A549 (cell line): ENCODE results near the gene POPDC3. TPM values are rescaled to one million over a fixed set of nuclear protein-coding genes. Genes with fewer than 3 reads are reported as not detected.

Experiments
- ATAC-seq, 2 experiments: fragments of 200-7000 bp in 1 of 2; fragments of >200 bp in 1 of 2; cut with Nextera tagmentation in 1 of 2; cut with Tn5 transposase in 1 of 2; 3 replicates each; pipeline versions ENCODE4 v1.8.0 to v1.9.1; 2018 to 2020; ENCODE audit warnings: mild to moderate bottlenecking in 1 of 2, moderate library complexity in 1 of 2
- CTCF ChIA-PET: fragments of 300-600 bp; sonication (Branson Sonifier 250); formaldehyde crosslinking; extraction: SDS; loops from one replicate; lab custom pipeline; 2021; ENCODE audit warnings: antibody characterized with exemption, inconsistent platforms; lab: Yijun Ruan, JAX
- POLR2A ChIA-PET: fragments of 350-600 bp; formaldehyde crosslinking; extraction: SDS; loops from one replicate; lab custom pipeline; 2021; ENCODE audit warnings: antibody characterized with exemption, inconsistent platforms; lab: Yijun Ruan, JAX
- DNase-seq, 2 experiments: peaks; one replicate each; pipeline versions ENCODE4 v3.0.0 to v3.0.0-alpha.2; 2011 to 2016; ENCODE audit warnings: low read depth in 1 of 2, low spot score in 1 of 2
- FAIRE-seq: peaks from 2 replicates; lab custom pipeline; 2011; peaks lifted over from hg19 to GRCh38; lab: Jason Lieb, UNC
- H3K27ac ChIP-seq, 2 experiments: fragments of >200 bp; sonication (Bioruptor Twin); formaldehyde crosslinking; 3 replicates each; pipeline ENCODE4 v1.5.1; 2016 to 2017
- H3K4me1 ChIP-seq: fragments of >200 bp; sonication (Bioruptor Twin); formaldehyde crosslinking; 3 replicates; pipeline ENCODE4 v1.6.1; 2016
- H3K4me2 ChIP-seq: fragments of >200 bp; sonication (Bioruptor Twin); formaldehyde crosslinking; 3 replicates; pipeline ENCODE4 v1.6.1; 2016
- H3K4me3 ChIP-seq: fragments of >200 bp; sonication (Bioruptor Twin); formaldehyde crosslinking; 3 replicates; pipeline ENCODE4 v1.5.1; 2016
- H3K9me3 ChIP-seq: fragments of >200 bp; sonication (Bioruptor Twin); formaldehyde crosslinking; 3 replicates; pipeline ENCODE4 v1.6.1; 2016
- ATOH8 ChIP-seq: fragments of 250-450 bp; sonication (Bioruptor Pico); IDR thresholded peaks from 2 replicates; pipeline ENCODE4 v1.5.0; 2020; ENCODE audit warnings: low read depth, mild to moderate bottlenecking, moderate library complexity
- BCL3 ChIP-seq: fragments of >200 bp; sonication (Bioruptor Twin); formaldehyde crosslinking; IDR thresholded peaks from 3 replicates; pipeline ENCODE4 v1.6.1; 2016
- BHLHE40 ChIP-seq: IDR thresholded peaks from 2 replicates; pipeline ENCODE4 v1.6.1; 2012; ENCODE audit warnings: low read depth, low read length, inconsistent platforms
- CBX2 ChIP-seq: fragments of 200-600 bp; sonication (generic); IDR thresholded peaks from 2 replicates; pipeline ENCODE4 v1.6.1; 2016; ENCODE audit warnings: low read depth, mild to moderate bottlenecking, borderline replicate concordance
- CHD2 ChIP-seq: fragments of 150-350 bp; IDR thresholded peaks from 2 replicates; pipeline ENCODE4 v1.6.1; 2014; ENCODE audit warnings: low read length; ENCODE audit not compliant: partially characterized antibody
- EHF ChIP-seq: fragments of 250-450 bp; sonication (Bioruptor Pico); IDR thresholded peaks from 2 replicates; pipeline ENCODE4 v1.5.0; 2020; ENCODE audit warnings: mild to moderate bottlenecking
- ESRRA ChIP-seq: fragments of 150-350 bp; IDR thresholded peaks from 2 replicates; pipeline ENCODE4 v1.6.1; 2014; ENCODE audit warnings: mild to moderate bottlenecking, low read length, borderline replicate concordance
- FOSL2 ChIP-seq, 2 experiments: fragments of 450-650 bp in 1 of 2; fragments of >200 bp in 1 of 2; sonication (Bioruptor Twin) in 1 of 2; formaldehyde crosslinking; IDR thresholded peaks; 2 replicates each; pipeline versions ENCODE4 v1.5.0 to v1.6.1; 2016 to 2020; ENCODE audit warnings: mild to moderate bottlenecking in 1 of 2, moderate library complexity in 1 of 2
- HEYL ChIP-seq: fragments of 250-450 bp; sonication (Bioruptor Pico); IDR thresholded peaks from 2 replicates; pipeline ENCODE4 v1.8.0; 2021; ENCODE audit warnings: mild to moderate bottlenecking, moderate library complexity
- HMGXB4 ChIP-seq: fragments of 250-450 bp; sonication (Bioruptor Pico); IDR thresholded peaks from 2 replicates; pipeline ENCODE4 v1.5.0; 2021; ENCODE audit warnings: mild to moderate bottlenecking, moderate library complexity, borderline replicate concordance
- HOXB5 ChIP-seq: fragments of 250-450 bp; sonication (Bioruptor Pico); IDR thresholded peaks from 2 replicates; pipeline ENCODE4 v1.5.0; 2020; ENCODE audit warnings: mild to moderate bottlenecking, moderate library complexity
- JUN ChIP-seq, 2 experiments: fragments of >200 bp; sonication (Bioruptor Twin); formaldehyde crosslinking; IDR thresholded peaks; 2 replicates in 1 of 2; 3 replicates in 1 of 2; pipeline ENCODE4 v1.6.1; 2016 to 2017
- MAFK ChIP-seq: fragments of 450-650 bp; IDR thresholded peaks from 2 replicates; pipeline ENCODE4 v1.6.1; 2014; ENCODE audit not compliant: partially characterized antibody
- MAX ChIP-seq: IDR thresholded peaks from 2 replicates; pipeline ENCODE4 v1.6.1; 2012
- MAZ ChIP-seq: fragments of 150-350 bp; IDR thresholded peaks from 2 replicates; pipeline ENCODE4 v1.6.1; 2014; ENCODE audit warnings: antibody characterized with exemption, low read depth, low read length, borderline replicate concordance
- NPAS2 ChIP-seq: fragments of 250-450 bp; sonication (Bioruptor Pico); IDR thresholded peaks from 2 replicates; pipeline ENCODE4 v1.8.0; 2022; ENCODE audit warnings: mild to moderate bottlenecking, moderate library complexity, borderline replicate concordance
- NR3C1 ChIP-seq: fragments of >200 bp; sonication (Bioruptor Twin); formaldehyde crosslinking; IDR thresholded peaks from 3 replicates; pipeline ENCODE4 v1.6.1; 2017
- PBX3 ChIP-seq: IDR thresholded peaks from 2 replicates; pipeline ENCODE4 v1.6.1; 2012
- PHF8 ChIP-seq: fragments of 200-600 bp; sonication (generic); IDR thresholded peaks from 2 replicates; pipeline ENCODE4 v1.6.1; 2016; ENCODE audit warnings: low read depth, mild to moderate bottlenecking, antibody characterized with exemption, moderate library complexity, borderline replicate concordance
- POLR2A ChIP-seq: IDR thresholded peaks from 2 replicates; pipeline ENCODE4 v1.6.1; 2012; ENCODE audit warnings: mild to moderate bottlenecking, low read length
- RARB ChIP-seq: fragments of 250-450 bp; sonication (Bioruptor Pico); IDR thresholded peaks from 2 replicates; pipeline ENCODE4 v1.8.0; 2021; ENCODE audit warnings: mild to moderate bottlenecking, moderate library complexity
- RFX5 ChIP-seq: fragments of 450-650 bp; IDR thresholded peaks from 2 replicates; pipeline ENCODE4 v1.7.1; 2014; ENCODE audit warnings: antibody characterized with exemption, mild to moderate bottlenecking, moderate library complexity
- RNF2 ChIP-seq: fragments of 200-600 bp; sonication (generic); IDR thresholded peaks from 2 replicates; pipeline ENCODE4 v1.6.1; 2016; ENCODE audit warnings: low read depth, mild to moderate bottlenecking, antibody characterized with exemption, moderate library complexity, borderline replicate concordance
- TFCP2L1 ChIP-seq: fragments of 250-450 bp; sonication (Bioruptor Pico); IDR thresholded peaks from 2 replicates; pipeline ENCODE4 v1.5.0; 2021; ENCODE audit warnings: mild to moderate bottlenecking
- ZC3H11A ChIP-seq: fragments of 450-650 bp; IDR thresholded peaks from 2 replicates; pipeline ENCODE4 v1.6.1; 2014; ENCODE audit warnings: antibody characterized with exemption, mild to moderate bottlenecking
- ZFP36 ChIP-seq: fragments of 450-650 bp; IDR thresholded peaks from 2 replicates; pipeline ENCODE4 v1.6.1; 2014; ENCODE audit warnings: borderline replicate concordance; ENCODE audit not compliant: partially characterized antibody
- WGBS: methylation state at CpG from one replicate; pipeline ENCODE4 v1.1.6; 2017; ENCODE audit errors: missing lambda C conversion rate; 5-methylcytosine and 5-hydroxymethylcytosine counted together
- polyA plus RNA-seq, 4 experiments: library from polyadenylated mRNA; depleted of rRNA in 3 of 4; stranded (reverse); fragments of >200 nt; fragmentation: RNase III in 1 of 4; extraction: RNeasy Plus Mini Kit Qiagen cat#74134 plus additional on column Dnase treatment in 1 of 4; gene quantifications; 2 replicates in 3 of 4; 3 replicates in 1 of 4; pipeline ENCODE4 v1.2.3, GENCODE V29; 2011 to 2017

Gene POPDC3
- polyA plus RNA-seq, 2 of the 4 experiments (the other 2 are of a cell fraction): 19.7 to 54.9 TPM

GRCh38 chr6:105167914-105168313 is 11.9 kb downstream of the POPDC3 start:
- Histone ChIP-seq H3K27ac (no peak overlapping the region), H3K9me3 (no peaks in the 10 kb centered on the region), H3K4me1 (peaks cover 9% of the 10 kb centered on the region; the same call in 1 of the 3 replicates), H3K4me2 (no peak overlapping the region), H3K4me3 (no peak overlapping the region)
- ChIA-PET CTCF (no interaction called here), POLR2A (no interaction called here)
- FAIRE-seq: no peak
- ATAC-seq: no peak
- no peak for TF ChIP-seq BHLHE40
- TF ChIP-seq FOSL2 (IDR thresholded peaks at IDR 0.05): no peak
- no peak for TF ChIP-seq FOSL2 (CRISPR knock-in tag; IDR thresholded peaks at IDR 0.05)
- TF ChIP-seq NR3C1: no peak
- no peak for TF ChIP-seq MAX
- no peak for TF ChIP-seq CHD2
- TF ChIP-seq BCL3: no peak
- TF ChIP-seq JUN (IDR thresholded peaks at IDR 0.05): no peak
- TF ChIP-seq CBX2: no peak
- TF ChIP-seq NPAS2 (CRISPR knock-in tag): no peak
- TF ChIP-seq PBX3: no peak
- no peak for TF ChIP-seq MAZ
- TF ChIP-seq HOXB5 (CRISPR knock-in tag): no peak
- TF ChIP-seq, all 56 proteins: peak for 0
- no peak for DNase-seq

GRCh38 chr6:105164418-105164817 is 15.4 kb downstream of the POPDC3 start:
- no peak overlapping the region for H3K4me3 ChIP-seq
- DNase-seq (peak in 1 of 2 experiments; percentile 22), ATAC-seq (peak; percentile 43 to 54; a peak in 4 of 6 replicates), FAIRE-seq (no peak)
- WGBS: 83% methylated on average over 2 of the region's 2 CpGs
- no peak overlapping the region for H3K27ac ChIP-seq
- H3K9me3 ChIP-seq: no peaks in the 10 kb centered on the region
- H3K4me1 ChIP-seq: peaks cover 9% of the 10 kb centered on the region; the same call in 1 of the 3 replicates
- no peak overlapping the region for H3K4me2 ChIP-seq
- no peak for TF ChIP-seq ZFP36
- no peak for TF ChIP-seq HEYL (CRISPR knock-in tag)
- TF ChIP-seq ESRRA: no peak
- TF ChIP-seq HMGXB4 (CRISPR knock-in tag): no peak
- TF ChIP-seq MAFK: peak; percentile 87
- ChIA-PET CTCF (no interaction called here), POLR2A (no interaction called here)

GRCh38 chr6:105163183-105163582 is 16.6 kb downstream of the POPDC3 start:
- Histone ChIP-seq H3K4me3 (no peak overlapping the region), H3K9me3 (no peaks in the 10 kb centered on the region), H3K4me2 (no peak overlapping the region), H3K4me1 (peaks cover 9% of the 10 kb centered on the region; the same call in 1 of the 3 replicates), H3K27ac (no peak overlapping the region)
- FAIRE-seq (no peak), DNase-seq (no peak), ATAC-seq (no peak)
- ChIA-PET POLR2A (no interaction called here), CTCF (no interaction called here)
- TF ChIP-seq NR3C1 (no peak), JUN (IDR thresholded peaks at IDR 0.05) (no peak), EHF (CRISPR knock-in tag) (no peak), TFCP2L1 (no peak), RNF2 (no peak), RFX5 (no peak), RARB (CRISPR knock-in tag) (no peak), HMGXB4 (CRISPR knock-in tag) (no peak), PHF8 (no peak), POLR2A (no peak), CBX2 (no peak), PBX3 (no peak), ZC3H11A (no peak), BHLHE40 (no peak), ATOH8 (CRISPR knock-in tag) (no peak), NPAS2 (CRISPR knock-in tag) (no peak)
